ENCODE data around the gene PDK3.

PDK3 gene

GRCh38 chrX:24495700-24496099 lies 30.6 kb downstream of the PDK3 start:
- in situ Hi-C loops (cut with HindIII; ENCODE audit: low sequenced_read_pairs) = no loop called here
- H3K4me3 ChIP-seq (ENCODE audit: low read depth, low read length) = no peak overlapping the region
- no peak for DNase-seq (ENCODE audit: low read depth, low spot score)
- TF ChIP-seq CTCF (IDR thresholded peaks at IDR 0.05; ENCODE audit: low read depth, low read length) = no peak

DNA sequence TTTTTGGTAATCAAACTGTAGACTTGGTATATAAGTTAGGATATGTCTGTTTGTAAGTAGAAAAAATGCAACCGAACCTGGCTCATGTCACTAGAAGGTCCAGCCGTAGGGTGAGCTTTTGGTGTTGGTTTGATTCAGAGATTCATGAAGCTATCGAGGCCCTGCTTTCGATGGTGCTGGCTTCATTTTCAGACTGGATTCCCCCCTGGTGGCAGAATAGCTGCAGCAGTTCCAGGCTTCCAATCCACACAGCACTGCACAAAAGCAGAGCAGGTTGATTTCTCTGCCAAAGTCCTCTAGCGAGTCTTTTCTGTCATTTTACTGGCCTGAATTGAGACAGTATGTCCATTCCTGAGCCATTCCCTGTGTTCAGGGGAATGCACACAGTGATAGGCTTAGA lies 33.1 kb downstream of the PDK3 start:
- no peak overlapping the region for H3K4me3 ChIP-seq (ENCODE audit: low read depth, low read length)
- peak; percentile 53 for TF ChIP-seq CTCF (IDR thresholded peaks at IDR 0.05; ENCODE audit: low read depth, low read length)
- in situ Hi-C loops (cut with HindIII; ENCODE audit: low sequenced_read_pairs) = no loop called here
- peak; percentile 23 for DNase-seq (ENCODE audit: low read depth, low spot score)

DNA sequence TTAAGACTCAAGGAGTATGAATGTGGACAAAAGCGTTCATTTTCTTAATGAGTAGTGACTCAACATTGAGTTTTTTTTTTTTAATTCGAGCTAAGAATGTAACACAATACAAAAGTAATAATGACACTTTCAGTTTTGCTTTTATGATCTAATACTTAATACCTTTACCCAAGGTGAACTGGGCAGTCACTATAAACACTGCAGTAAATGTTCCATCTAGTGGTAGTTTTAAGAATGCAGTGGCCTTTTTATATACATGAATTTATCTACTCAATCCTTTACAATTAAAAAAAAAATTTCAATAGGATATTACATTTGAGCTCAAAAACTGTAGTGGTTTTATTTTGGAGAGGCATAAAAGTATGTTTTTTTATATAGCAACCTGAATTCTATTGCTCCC lies 33.9 kb downstream of the PDK3 start:
- TF ChIP-seq CTCF (IDR thresholded peaks at IDR 0.05; ENCODE audit: low read depth, low read length) = peak; percentile 49
- H3K4me3 ChIP-seq (ENCODE audit: low read depth, low read length) = no peak overlapping the region
- DNase-seq (ENCODE audit: low read depth, low spot score) = peak; percentile 17
- in situ Hi-C loops (cut with HindIII; ENCODE audit: low sequenced_read_pairs) = no loop called here

GRCh38 chrX:24506082-24506481 lies 41.0 kb downstream of the PDK3 start:
- H3K4me3 ChIP-seq (ENCODE audit: low read depth, low read length) = no peak overlapping the region
- no peak for DNase-seq (ENCODE audit: low read depth, low spot score)
- in situ Hi-C loops (cut with HindIII; ENCODE audit: low sequenced_read_pairs) = no loop called here
- no peak for TF ChIP-seq CTCF (IDR thresholded peaks at IDR 0.05; ENCODE audit: low read depth, low read length)

GRCh38 chrX:24508375-24508774 lies 43.3 kb downstream of the PDK3 start:
- in situ Hi-C loops (cut with HindIII; ENCODE audit: low sequenced_read_pairs) = no loop called here
- DNase-seq (ENCODE audit: low read depth, low spot score) = no peak

GRCh38 chrX:24513416-24513815 lies 48.3 kb downstream of the PDK3 start:
- no peak overlapping the region for H3K4me3 ChIP-seq (ENCODE audit: low read depth, low read length)
- in situ Hi-C loops (cut with HindIII; ENCODE audit: low sequenced_read_pairs) = no loop called here
- DNase-seq (ENCODE audit: low read depth, low spot score) = no peak
- TF ChIP-seq CTCF (IDR thresholded peaks at IDR 0.05; ENCODE audit: low read depth, low read length) = no peak

More at GRCh38 chrX:24508375-24508774, 43.3 kb downstream of the PDK3 start:
- H3K4me3 ChIP-seq (ENCODE audit: low read depth, low read length) = no peak overlapping the region
- no peak for TF ChIP-seq CTCF (IDR thresholded peaks at IDR 0.05; ENCODE audit: low read depth, low read length)

GRCh38 chrX:24515447-24515846 lies 50.4 kb downstream of the PDK3 start:
- in situ Hi-C loops (cut with HindIII; ENCODE audit: low sequenced_read_pairs) = no loop called here
- peak; percentile 13 for DNase-seq (ENCODE audit: low read depth, low spot score)
- TF ChIP-seq CTCF (IDR thresholded peaks at IDR 0.05; ENCODE audit: low read depth, low read length) = peak; percentile 44
- H3K4me3 ChIP-seq (ENCODE audit: low read depth, low read length) = no peak overlapping the region

Measured in astrocyte of the spinal cord (primary cell).